Fibroblast of mammary gland (primary cell): Measurements from ENCODE around the gene INA.
"Not testable (repeated sequence)": the region's sequence is repeated elsewhere in the genome, so short reads cannot be mapped to it uniquely, and the experiment has no call there.

Source experiments
- DNase-seq: peaks from one replicate; pipeline ENCODE4 v3.0.0-alpha.2; 2010; ENCODE audit warnings: low read depth
- H3K4me3 ChIP-seq: 2 replicates; pipeline ENCODE4 v1.5.1; 2011; ENCODE audit warnings: low read depth, mild to moderate bottlenecking, low read length, moderate library complexity; ENCODE audit not compliant: control insufficient read depth
- TF ChIP-seq, protein P1 (sequence below): conservative IDR thresholded peaks from 2 replicates; pipeline ENCODE4 v1.5.1; 2011; ENCODE audit warnings: low read depth, low read length, inconsistent platforms; ENCODE audit not compliant: control insufficient read depth, insufficient read depth

Gene INA

DNA sequence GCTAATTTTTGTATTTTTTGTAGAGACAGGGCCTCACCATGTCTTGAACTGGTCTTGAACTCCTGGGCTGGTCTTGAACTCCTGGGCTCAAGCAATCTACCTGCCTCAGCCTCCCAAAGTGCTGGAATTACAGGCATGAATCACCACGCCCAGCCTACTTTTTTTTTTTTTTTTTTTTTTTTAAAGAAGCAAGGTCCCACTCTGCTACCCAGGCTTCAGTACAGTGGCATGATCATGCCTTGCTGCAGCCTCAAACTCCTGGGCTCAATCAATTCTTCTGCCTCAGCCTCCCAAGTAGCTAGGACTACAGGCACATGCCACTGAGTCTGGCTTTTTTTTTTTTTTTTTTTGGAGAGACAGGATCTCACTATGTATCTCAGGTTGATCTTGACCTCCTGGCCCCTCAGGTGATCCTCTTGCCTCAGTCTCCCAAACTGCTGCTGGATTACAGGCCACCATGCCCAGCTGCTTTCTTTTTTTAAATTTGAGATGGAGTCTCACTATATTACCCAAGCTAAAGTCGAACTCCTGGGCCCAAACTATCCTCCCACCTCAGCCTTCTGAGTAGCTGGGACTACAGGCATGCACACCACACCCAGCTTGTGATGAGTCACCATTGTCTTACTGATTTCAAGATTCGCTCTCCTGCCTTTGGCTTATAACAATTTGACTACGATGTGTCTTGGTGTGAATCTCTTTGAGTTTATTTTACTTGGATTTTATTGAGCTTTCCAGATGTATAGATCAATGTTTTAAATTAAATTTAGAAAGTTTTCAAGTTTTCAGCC, 22.2 kb upstream of the INA start:
- no peak overlapping the region for H3K4me3 ChIP-seq
- TF ChIP-seq, protein P1, sequence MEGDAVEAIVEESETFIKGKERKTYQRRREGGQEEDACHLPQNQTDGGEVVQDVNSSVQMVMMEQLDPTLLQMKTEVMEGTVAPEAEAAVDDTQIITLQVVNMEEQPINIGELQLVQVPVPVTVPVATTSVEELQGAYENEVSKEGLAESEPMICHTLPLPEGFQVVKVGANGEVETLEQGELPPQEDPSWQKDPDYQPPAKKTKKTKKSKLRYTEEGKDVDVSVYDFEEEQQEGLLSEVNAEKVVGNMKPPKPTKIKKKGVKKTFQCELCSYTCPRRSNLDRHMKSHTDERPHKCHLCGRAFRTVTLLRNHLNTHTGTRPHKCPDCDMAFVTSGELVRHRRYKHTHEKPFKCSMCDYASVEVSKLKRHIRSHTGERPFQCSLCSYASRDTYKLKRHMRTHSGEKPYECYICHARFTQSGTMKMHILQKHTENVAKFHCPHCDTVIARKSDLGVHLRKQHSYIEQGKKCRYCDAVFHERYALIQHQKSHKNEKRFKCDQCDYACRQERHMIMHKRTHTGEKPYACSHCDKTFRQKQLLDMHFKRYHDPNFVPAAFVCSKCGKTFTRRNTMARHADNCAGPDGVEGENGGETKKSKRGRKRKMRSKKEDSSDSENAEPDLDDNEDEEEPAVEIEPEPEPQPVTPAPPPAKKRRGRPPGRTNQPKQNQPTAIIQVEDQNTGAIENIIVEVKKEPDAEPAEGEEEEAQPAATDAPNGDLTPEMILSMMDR = no peak
- peak; percentile 56 for DNase-seq

DNA sequence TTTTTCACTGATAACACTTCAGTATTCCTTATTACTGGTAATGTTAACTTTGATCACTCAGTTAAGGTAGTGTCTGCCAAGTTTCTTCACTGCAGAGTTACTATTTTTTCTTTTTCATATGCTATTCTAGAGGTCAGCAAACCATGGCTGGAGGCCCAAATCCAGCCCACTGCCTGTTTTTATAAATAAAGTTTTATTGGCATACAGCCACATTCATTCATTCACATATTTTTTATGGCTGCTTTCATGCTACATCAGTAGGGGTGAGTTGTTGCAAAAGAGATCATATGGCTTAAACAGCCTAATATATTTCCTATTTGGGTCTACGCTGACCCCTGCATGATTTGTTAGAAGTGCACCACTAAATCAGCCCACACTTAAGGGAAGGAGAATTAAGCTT, 20.3 kb upstream of the INA start:
- TF ChIP-seq, protein P1 = no peak
- no peak for DNase-seq
- no peak overlapping the region for H3K4me3 ChIP-seq

DNA sequence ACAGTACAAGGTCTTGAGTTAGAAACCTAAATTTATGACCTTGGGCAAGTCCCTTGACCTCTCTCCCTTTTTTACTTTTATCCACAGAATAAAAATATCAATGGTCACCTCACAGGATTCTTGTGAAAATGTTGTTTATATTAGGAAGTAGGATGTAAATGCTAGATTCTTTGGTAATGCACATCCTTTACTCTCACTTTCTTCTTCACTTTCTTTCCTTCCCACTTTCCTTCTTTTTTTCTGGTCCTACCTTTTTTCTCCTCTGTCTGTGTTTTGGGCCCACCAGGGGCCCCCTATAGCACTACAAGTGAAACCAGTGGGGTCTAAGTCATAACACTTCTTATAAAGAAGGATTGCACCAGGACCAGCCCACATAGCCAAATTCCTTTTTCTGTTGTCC, 19.1 kb upstream of the INA start:
- no peak overlapping the region for H3K4me3 ChIP-seq
- DNase-seq = no peak
- TF ChIP-seq, protein P1 = no peak

DNA sequence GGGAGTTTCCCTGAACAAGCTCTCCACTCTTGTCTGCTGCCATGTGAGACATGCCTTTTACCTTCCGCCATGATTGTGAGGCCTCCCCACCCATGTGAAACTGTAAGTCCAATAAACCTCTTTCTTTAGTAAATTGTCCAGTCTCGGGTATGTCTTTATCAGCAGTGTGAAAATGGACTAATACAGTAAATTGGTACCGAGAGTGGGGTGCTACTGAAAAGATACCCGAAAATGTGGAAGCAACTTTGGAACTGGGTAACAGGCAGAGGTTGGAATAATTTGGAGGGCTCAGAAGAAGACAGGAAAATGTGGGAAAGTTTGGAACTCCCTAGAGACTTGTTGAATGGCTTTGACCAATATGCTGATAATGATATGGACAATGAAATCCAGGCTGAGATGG, 18.0 kb upstream of the INA start:
- DNase-seq, H3K4me3 ChIP-seq: not testable (repeated sequence)

DNA sequence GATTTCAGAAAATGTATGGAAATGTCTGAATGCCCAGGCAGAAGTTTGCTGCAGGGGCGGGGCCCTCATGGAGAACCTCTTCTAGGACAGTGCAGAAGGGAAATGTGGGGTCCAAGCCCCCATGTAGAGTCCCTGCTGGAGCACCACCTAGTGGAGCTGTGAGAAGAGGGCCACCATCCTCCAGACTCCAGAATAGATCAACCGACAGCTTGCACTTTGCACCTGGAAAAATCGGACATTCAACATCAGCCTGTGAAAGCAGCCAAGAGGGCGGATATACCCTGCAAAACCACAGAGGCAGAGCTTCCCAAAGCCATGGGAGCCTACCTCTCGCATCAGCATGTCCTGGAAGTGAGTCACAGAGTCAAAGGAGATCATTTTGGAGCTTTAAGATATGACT, 16.9 kb upstream of the INA start:
- no peak overlapping the region for H3K4me3 ChIP-seq
- TF ChIP-seq, protein P1 = no peak
- DNase-seq = no peak

DNA sequence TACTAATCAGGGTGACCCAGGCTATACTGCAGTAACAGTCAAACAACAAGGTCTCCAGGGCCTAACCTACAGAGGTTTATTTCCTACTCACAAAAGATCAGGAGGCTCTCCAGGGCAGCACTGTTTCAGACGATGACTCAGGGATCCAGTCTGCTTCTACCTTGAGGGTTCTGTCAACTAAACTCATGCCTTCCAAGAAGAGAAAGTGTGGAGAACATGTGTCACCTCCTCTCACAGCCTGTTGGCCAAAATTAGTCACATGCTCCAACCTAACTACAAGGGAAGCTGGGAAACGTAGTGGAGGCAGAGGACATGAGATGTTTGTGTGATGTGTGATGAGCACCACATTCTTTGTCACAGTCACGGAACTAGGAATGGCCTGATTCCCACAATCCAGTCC, 14.7 kb upstream of the INA start:
- no peak overlapping the region for H3K4me3 ChIP-seq
- DNase-seq = peak; percentile 15
- TF ChIP-seq, protein P1 = no peak

DNA sequence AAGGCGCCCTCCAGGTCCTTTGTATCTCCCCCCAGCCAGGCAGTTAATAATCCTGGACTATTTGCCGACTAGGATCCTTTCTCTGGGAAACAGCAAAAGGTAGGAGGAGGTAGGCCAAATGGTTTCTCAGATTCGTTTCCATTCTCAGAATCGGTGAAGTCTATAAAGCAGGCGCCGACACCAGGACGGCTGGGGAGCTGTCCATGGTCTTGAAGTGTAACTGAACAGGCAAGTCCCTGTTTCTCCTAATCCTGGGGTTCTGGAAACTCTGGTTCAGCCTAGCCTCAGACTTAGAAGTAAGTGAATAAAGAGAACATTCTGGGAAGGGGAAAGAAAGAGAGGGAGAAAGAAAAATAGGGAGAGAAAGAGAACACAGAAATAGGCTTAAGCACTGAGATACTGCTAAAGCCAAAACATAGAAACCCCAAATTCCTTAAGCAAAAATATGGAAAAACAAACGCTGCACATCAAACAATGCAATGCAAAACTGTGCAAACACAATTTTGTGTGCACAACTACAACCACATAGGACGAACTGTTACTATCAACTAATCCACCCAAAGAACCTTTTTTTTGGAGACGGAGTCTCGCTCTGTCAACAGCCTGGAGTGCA, 11.1 kb upstream of the INA start:
- H3K4me3 ChIP-seq = no peak overlapping the region
- TF ChIP-seq, protein P1 = no peak
- DNase-seq = peak; percentile 76
